Measurements from ENCODE around the gene CEPT1. TPM values are rescaled to one million over a fixed set of nuclear protein-coding genes. Genes with fewer than 3 reads are reported as not detected.
A peak's percentile ranks its signal among the peaks of the same experiment; 100 is the strongest.

CEPT1 gene
- total and polyA plus RNA-seq, 10 of the 15 experiments (the other 5 are each of a cell fraction or from before 2014, with no cell fraction given), result 29.4 to 77.9 (median 54.8) TPM

- peak; percentile 68; the same call in 1 of the 2 replicates for TF ChIP-seq PRDM15 (CRISPR knock-in tag; IDR thresholded peaks at IDR 0.05)
- peak; percentile 98 for TF ChIP-seq RAD51 (IDR thresholded peaks at IDR 0.05)
- no peak for TF ChIP-seq ZNF384 (IDR thresholded peaks at IDR 0.05; ENCODE audit: borderline replicate concordance, low read depth, low read length)
- no peak for TF ChIP-seq MEF2B (IDR thresholded peaks at IDR 0.05; ENCODE audit: partially characterized antibody, poor library complexity, severe bottlenecking)
- no peak for TF ChIP-seq MYB (IDR thresholded peaks at IDR 0.05; ENCODE audit: borderline replicate concordance, low read depth, low read length)
- TF ChIP-seq CUX1 (IDR thresholded peaks at IDR 0.05; ENCODE audit: insufficient replicate concordance, low read depth, low read length), result no peak
- TF ChIP-seq KDM1A (IDR thresholded peaks at IDR 0.05; ENCODE audit: borderline replicate concordance), result no peak
- TF ChIP-seq MXI1 (IDR thresholded peaks at IDR 0.05; ENCODE audit: low read depth, low read length), result no peak
- TF ChIP-seq CBFB (IDR thresholded peaks at IDR 0.05; ENCODE audit: low read depth), result peak; percentile 62; the same call in 1 of the 2 replicates
- no peak for TF ChIP-seq RFX5 (IDR thresholded peaks at IDR 0.05; ENCODE audit: low read depth, low read length)
- no peak for TF ChIP-seq CBX5 (IDR thresholded peaks at IDR 0.05; ENCODE audit: low read depth)
- no peak for TF ChIP-seq KLF5 (IDR thresholded peaks at IDR 0.05; ENCODE audit: partially characterized antibody)
- TF ChIP-seq, protein P1, sequence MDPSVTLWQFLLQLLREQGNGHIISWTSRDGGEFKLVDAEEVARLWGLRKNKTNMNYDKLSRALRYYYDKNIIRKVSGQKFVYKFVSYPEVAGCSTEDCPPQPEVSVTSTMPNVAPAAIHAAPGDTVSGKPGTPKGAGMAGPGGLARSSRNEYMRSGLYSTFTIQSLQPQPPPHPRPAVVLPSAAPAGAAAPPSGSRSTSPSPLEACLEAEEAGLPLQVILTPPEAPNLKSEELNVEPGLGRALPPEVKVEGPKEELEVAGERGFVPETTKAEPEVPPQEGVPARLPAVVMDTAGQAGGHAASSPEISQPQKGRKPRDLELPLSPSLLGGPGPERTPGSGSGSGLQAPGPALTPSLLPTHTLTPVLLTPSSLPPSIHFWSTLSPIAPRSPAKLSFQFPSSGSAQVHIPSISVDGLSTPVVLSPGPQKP (IDR thresholded peaks at IDR 0.05; ENCODE audit: low read depth, low read length), result no peak
- TF ChIP-seq EGR1 (IDR thresholded peaks at IDR 0.05; ENCODE audit: borderline replicate concordance in 1 of 2, low read depth in 2 of 2, low read length in 2 of 2), result no peak
- TF ChIP-seq HDAC6 (IDR thresholded peaks at IDR 0.05; ENCODE audit: unreplicated experiment), result no peak
- no peak for TF ChIP-seq FOXK2 (IDR thresholded peaks at IDR 0.05)
- no peak for TF ChIP-seq BACH1 (IDR thresholded peaks at IDR 0.05; ENCODE audit: borderline replicate concordance)
- no peak for TF ChIP-seq CBX3 (IDR thresholded peaks at IDR 0.05; ENCODE audit: borderline replicate concordance, low read depth)
- TF ChIP-seq HCFC1 (IDR thresholded peaks at IDR 0.05; ENCODE audit: low read length), result no peak
- TF ChIP-seq MYC (IDR thresholded peaks at IDR 0.05; ENCODE audit: insufficient read depth, insufficient read length, insufficient replicate concordance, low read length, severe bottlenecking), result no peak
These were observed 77.3 kb downstream of the CEPT1 start (continued) for GRCh38 chr1:111217183-111217910.

Data from GM12878 (cell line).